Erythroblast (primary cell): ENCODE data around the gene NEIL1.
"Not testable (repeated sequence)": the region's sequence is repeated elsewhere in the genome, so short reads cannot be mapped to it uniquely, and the experiment has no call there.

ENCODE experiments used
- GATA1 ChIP-seq: IDR thresholded peaks from 2 replicates; pipeline ENCODE4 v1.6.1; 2011; ENCODE audit warnings: low read depth, mild to moderate bottlenecking, control low read depth, low read length, moderate library complexity
- POLR2A ChIP-seq: IDR thresholded peaks from 2 replicates; pipeline ENCODE4 v1.6.1; 2011; ENCODE audit warnings: mild to moderate bottlenecking, low read length

DNA sequence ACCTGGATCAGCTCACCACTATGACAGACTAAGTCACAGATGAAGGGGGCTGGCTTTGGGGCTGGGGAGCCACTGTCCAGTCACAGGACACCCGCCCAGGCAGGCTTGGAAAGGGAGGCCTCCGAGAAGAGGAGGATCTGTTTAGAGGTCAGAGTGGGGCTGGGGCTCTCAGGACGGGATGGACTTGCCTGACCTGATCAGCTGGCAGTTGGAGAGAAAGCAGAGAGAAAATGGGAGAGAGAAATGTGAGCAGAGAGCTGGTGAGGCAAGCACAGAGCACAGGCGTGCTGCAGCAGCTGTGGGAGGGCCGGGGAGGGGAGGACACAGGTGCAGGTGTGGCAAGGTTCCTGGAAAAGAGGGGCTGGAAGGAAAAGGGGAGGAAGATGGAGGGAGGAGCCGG, 46.8 kb upstream of the NEIL1 start:
- TF ChIP-seq POLR2A, GATA1: not testable (repeated sequence)
